Measurements from ENCODE around the gene FRMD5.

FRMD5 gene

DNA sequence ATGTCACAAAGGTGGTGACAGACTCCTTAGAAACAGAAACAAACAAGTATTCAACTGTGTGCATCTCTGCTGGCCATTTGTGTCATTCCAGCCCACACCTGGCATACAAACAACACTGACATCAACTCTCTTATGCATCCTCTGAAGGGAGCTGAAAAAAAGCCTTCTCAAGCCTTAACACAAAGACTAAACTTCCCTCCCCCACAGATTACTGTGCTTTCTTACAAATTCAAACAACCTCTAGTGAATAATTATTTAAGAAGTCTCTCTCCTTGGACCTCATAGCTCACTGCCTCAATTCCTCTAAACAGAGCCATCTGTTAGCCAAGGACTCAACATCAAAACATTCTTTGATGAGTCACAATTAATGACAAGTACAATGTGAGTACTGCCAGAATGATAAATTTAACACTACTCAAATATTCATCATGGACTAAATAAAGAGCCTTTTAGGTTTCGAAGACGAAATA lies 236.2 kb downstream of the FRMD5 start:
- no peak for DNase-seq

DNA sequence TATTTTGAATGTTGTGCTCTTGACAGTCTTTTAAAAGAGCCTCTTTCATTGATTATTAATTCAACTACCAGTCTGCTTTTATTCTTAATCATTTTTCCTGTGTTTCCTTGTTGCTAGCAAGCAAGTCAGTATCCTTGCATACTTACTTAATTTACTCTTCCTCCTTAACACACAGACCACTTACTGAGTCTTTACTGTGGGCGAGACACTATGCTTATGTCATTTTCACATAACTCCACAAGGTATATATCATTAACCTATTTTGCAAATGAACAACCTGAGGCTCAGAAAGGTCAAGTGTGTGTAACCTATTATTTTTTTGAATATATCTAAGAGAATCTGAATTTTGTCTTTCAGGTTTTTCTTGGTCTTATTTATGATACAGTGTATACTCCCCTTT lies 237.3 kb downstream of the FRMD5 start:
- DNase-seq, result no peak

DNA sequence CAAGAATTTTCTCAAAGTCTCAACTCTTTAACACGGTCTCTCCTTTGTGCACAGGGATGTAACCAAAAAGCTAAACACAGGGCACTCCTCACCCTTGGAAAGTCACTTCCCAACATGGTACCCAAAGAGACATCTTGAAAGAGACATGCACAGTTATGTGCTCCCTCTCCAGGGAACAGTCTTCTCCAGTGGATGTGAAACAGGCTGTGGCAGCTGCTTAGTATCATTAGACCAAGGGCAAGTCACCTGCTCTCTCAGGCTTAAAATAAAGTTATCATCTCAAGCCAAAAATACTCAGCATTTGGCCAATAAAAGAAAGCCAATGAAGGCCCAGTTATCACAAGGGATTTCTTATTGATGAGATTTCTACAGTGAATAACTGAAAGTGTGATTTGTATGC lies 239.9 kb downstream of the FRMD5 start:
- no peak for DNase-seq

GRCh38 chr15:43954181-43954621 lies 240.9 kb downstream of the FRMD5 start:
- DNase-seq, result no peak

- DNase-seq, result no peak
Measured at GRCh38 chr15:43953402-43953801, 241.7 kb downstream of the FRMD5 start.

- no peak for DNase-seq
Measured at GRCh38 chr15:43950531-43950930, 244.5 kb downstream of the FRMD5 start.

- DNase-seq, result no peak
Measured at GRCh38 chr15:43948691-43949325, 246.3 kb downstream of the FRMD5 start.

- no peak for DNase-seq
Measured at GRCh38 chr15:43943511-43943910, 251.6 kb downstream of the FRMD5 start.

DNA sequence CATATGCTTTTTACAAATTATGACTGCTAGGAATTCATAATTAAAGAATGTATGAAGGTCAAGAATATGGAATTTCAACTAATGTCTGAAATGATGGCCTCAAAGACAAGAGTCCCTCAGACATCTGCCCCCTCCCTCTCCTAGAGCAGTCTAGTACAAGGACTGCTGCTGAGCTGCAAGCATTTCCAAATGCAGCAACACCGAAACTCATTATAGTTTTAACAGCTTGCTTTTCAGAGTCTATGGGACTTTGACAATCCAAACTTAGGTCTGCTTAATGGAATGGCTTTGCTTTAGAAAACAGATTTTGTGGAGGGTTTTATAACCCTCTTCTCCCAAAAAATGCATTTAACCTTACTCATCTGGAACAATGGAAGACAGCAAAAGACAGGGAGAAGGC lies 252.9 kb downstream of the FRMD5 start:
- DNase-seq, result no peak

DNA sequence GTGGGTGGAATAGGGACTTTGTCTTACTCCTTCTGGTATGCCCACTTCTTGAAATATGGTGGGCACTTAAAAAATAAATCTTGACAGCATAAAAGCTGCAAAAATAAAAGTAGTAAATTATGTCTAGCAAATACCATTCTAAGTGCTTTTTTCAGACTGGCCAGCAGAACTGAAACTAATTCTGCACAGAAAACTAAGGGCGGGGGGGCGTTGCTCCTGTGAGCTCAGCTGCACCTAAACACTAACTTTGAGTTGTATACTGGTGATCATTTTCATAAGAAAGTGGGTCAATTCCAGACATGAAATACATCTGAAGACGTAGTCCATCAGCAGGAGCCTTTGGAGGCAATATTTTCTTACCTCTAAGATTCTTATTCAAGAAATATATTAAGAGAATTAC lies 253.5 kb downstream of the FRMD5 start:
- DNase-seq, result no peak

GRCh38 chr15:43941071-43941470 lies 254.0 kb downstream of the FRMD5 start:
- DNase-seq, result no peak

DNA sequence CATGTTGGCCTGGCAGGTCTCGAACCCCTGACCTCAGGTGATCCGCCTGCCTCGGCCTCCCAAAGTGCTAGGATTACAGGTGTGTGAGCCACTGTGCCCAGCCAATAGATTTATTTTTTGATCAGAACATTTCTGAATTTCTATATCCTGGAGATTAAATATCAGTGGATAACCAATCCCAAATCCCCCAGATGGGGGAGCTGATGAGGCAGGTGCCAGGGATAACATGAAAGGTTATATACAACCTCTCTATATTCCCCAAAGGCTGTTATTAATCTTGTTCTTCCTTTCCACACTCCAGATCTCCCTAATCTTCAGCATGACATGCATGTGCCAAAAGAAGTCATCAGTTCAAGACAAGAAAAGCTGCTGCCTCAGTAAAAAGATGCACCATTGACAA lies 256.0 kb downstream of the FRMD5 start:
- DNase-seq, result no peak

DNA sequence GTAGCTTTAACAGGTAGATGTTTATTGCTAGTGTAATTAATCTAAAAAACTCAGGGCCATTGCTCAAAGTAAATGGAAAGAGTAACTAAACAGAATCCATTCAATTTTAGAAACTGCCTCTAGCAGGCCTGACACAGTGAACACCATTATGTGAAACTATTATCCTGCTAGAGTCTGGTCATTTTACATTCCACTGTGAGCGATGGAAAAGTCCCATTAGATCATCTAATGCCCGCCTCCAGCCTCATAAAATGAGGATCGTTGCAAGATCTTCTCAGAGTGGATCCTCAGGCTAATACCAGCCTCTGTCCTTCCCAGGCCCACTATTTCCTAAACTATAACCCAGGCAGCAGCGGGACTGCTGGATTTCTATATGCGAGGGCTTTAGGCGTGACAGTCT lies 260.6 kb downstream of the FRMD5 start:
- no peak for DNase-seq

DNA sequence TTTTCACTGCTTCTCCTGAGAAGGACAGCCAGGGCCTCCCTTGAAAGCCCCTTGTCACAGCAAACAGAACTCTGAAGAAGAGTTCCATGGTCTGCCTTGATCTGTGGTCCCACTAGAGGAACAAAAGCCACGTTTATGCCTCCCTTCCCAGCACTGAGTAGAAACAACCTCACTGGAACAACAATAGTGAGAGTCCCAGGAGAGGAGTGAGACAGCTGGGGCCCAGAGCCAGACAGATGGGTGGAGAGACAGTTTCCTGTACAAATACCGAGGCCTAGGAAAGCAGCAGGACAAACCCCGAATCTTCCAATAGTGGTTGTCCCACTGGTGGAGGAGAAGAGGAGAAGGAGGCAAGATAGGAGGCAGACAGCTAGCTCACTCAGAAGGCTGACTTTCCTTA lies 262.2 kb downstream of the FRMD5 start:
- no peak for DNase-seq

- no peak for DNase-seq
Measured at GRCh38 chr15:43931790-43932435, 263.2 kb downstream of the FRMD5 start.

DNA sequence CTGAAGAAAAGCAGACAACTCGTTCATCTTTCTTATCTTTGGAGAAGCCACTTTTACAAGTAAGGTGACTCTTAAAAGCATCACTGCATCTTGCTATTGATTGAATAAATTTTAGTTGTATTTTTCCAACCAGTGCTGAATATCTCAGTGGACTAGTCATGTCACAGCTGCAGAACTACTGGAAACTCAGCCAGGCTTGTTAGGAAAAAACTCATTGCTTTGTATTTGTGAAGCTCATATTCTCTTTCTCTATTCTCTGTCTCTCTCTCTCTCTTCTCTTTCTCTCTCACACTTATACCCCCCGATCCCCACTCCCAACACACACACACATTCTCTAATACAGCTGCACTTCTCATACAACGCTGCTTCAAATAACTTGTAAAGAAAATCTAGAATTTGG lies 264.0 kb downstream of the FRMD5 start:
- DNase-seq, result no peak

GRCh38 chr15:43930556-43930955 lies 264.5 kb downstream of the FRMD5 start:
- no peak for DNase-seq

GRCh38 chr15:43930079-43930478 lies 265.0 kb downstream of the FRMD5 start:
- no peak for DNase-seq

- DNase-seq, result no peak
Measured at GRCh38 chr15:43928152-43928551, 266.9 kb downstream of the FRMD5 start.

DNA sequence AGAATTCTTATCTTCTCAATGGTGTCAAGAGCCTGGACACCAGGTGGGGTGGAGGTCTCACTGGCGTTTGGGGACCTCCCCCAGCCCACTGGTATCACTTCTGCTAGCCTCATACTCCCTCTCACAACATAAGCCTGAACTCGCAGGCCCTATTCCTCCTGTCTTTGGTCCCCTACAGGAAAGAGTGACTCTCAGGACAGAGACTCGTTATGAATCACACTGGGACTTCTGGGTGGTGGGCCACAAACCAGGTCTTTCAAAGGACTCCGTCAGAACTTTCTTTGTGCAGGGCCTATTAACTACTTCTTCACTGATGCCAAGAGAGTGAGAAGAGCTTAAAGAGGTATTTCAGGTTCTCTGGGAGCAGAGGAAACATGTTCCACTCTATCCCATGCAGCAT lies 267.9 kb downstream of the FRMD5 start:
- no peak for DNase-seq

- no peak for DNase-seq
Measured at GRCh38 chr15:43923553-43923952, 271.5 kb downstream of the FRMD5 start.

DNA sequence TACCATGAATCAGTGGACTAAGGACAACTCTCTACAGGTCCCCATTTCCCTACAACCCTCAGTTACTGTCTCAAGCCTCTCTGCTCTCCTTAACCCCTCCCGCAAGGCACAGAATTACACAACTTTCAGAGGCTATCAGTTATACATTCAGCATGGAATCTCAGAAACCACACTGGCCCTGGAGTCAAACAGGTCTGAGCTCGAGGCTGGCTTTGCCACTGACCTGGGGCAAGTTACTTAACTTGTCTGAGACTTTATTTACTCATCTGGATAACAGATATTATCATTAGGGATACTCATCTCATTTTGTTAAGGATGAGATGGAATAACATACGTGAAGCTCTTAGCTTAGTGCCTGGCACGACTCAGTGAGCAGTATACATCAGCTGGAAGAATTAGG lies 273.1 kb downstream of the FRMD5 start:
- DNase-seq, result no peak

GRCh38 chr15:43920815-43921214 lies 274.3 kb downstream of the FRMD5 start:
- DNase-seq, result peak; percentile 82

DNA sequence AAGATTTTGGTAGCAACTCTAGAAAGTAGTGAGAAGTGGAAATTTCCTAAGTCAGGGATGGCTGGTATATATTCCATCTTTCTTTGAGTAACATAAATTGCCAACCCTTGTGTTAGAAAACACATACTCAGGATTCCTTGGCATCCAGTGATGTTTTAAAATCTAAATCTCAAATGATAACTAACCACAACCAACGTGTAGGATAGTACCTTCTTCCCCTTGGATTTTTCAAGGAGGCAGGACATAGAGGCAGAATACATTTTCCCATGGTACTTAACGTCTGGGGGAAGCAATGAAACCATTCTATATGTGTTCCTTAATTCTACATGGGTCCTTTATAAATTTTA lies 274.8 kb downstream of the FRMD5 start:
- DNase-seq, result no peak

Measured in NCI-H524 treated with DMSO at 0.1 percent for 48 hours (cell line).